ENCODE data around the gene ZKSCAN7. TPM values are rescaled to one million over a fixed set of nuclear protein-coding genes. Genes with fewer than 3 reads are reported as not detected.

ZKSCAN7 gene
- total and polyA plus RNA-seq, 2 of the 13 experiments (the other 11 are each of a cell fraction or from before 2014, with no cell fraction given) = 2.3 to 3.8 TPM

DNA sequence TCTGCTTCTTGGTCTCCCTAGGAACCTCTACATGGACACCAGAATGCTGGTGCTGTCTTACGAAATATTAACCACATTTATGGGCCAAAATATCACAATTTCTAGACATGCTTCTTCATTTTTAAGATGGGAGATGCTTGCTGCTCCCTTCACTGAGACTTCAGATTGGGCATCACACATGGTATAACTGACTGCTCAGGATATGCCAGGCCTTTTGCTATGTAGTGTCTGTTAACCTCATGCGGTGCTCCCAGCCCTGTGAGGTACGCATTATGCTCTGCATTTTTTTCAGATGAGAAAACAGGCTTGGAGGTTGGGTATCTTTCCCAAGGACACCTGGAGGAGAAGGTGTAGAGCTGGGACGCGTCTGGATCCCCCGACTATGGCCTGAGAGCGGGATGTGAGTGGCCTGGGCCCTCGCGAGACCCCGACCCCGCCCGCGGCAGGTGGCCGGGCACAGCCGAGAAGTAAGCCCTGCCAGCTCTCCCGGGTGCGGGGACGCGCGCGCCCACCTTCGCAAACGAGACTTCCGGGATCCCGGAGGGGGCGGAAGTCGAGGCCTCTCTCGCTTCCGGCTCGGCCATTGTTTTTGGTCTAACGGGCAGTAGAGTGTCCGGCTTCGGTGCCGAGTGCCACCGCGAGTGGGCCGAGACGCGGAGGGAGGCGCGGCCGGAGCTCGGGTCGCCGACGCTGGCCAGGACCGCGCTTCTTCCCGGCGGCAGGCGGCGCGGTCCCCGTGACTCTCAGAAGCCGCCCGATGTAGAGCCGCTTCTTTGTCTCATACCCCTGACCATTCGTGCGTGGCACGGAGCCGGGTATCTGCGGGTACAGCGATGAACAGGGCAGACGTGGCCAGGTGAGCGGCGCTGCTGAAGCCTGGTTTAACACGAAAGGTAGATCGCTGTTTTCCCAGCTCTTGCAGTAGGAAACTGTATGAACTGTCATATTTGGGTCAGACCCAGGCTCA lies at the start of gene ZKSCAN7 (continued):
- TF ChIP-seq RNF2 (conservative IDR thresholded peaks at IDR 0.05; ENCODE audit: low read depth) = no peak
- TF ChIP-seq SP4 (CRISPR knock-in tag; IDR thresholded peaks at IDR 0.05) = no peak
- TF ChIP-seq ZFX (CRISPR knock-in tag; IDR thresholded peaks at IDR 0.05; ENCODE audit: low read depth) = peak; percentile 70
- no peak for TF ChIP-seq SMARCC2 (IDR thresholded peaks at IDR 0.05)
- no peak for TF ChIP-seq ZNF343 (CRISPR knock-in tag; IDR thresholded peaks at IDR 0.05)
- TF ChIP-seq ZNF761 (CRISPR knock-in tag; conservative IDR thresholded peaks at IDR 0.05) = no peak
- TF ChIP-seq NFYB (CRISPR knock-in tag; IDR thresholded peaks at IDR 0.05) = no peak
- TF ChIP-seq NCOA5 (CRISPR knock-in tag; IDR thresholded peaks at IDR 0.05) = no peak
- peak; percentile 62 for TF ChIP-seq GATAD1 (CRISPR knock-in tag; IDR thresholded peaks at IDR 0.05)
- TF ChIP-seq ZNF619 (CRISPR knock-in tag; IDR thresholded peaks at IDR 0.05) = no peak
- TF ChIP-seq ZNF713 (CRISPR knock-in tag; IDR thresholded peaks at IDR 0.05) = no peak
- 0 out of 2 replicates have a peak, but pooled peaks have one; percentile 23 for TF ChIP-seq ZNF30 (CRISPR knock-in tag; IDR thresholded peaks at IDR 0.05)
- no peak for TF ChIP-seq SIN3B (IDR thresholded peaks at IDR 0.05; ENCODE audit: low read length)
- TF ChIP-seq HNRNPUL1 (IDR thresholded peaks at IDR 0.05; ENCODE audit: low read depth, low read length) = no peak
- no peak for TF ChIP-seq ZNF644 (CRISPR knock-in tag; IDR thresholded peaks at IDR 0.05; ENCODE audit: low read depth)
- TF ChIP-seq KDM2A (CRISPR knock-in tag; IDR thresholded peaks at IDR 0.05; ENCODE audit: borderline replicate concordance, low read depth) = peak; percentile 61; the same call in 1 of the 2 replicates
- TF ChIP-seq FOXM1 (CRISPR knock-in tag; IDR thresholded peaks at IDR 0.05) = no peak
- TF ChIP-seq DMAP1 (CRISPR knock-in tag; IDR thresholded peaks at IDR 0.05) = no peak
- TF ChIP-seq, protein P1, sequence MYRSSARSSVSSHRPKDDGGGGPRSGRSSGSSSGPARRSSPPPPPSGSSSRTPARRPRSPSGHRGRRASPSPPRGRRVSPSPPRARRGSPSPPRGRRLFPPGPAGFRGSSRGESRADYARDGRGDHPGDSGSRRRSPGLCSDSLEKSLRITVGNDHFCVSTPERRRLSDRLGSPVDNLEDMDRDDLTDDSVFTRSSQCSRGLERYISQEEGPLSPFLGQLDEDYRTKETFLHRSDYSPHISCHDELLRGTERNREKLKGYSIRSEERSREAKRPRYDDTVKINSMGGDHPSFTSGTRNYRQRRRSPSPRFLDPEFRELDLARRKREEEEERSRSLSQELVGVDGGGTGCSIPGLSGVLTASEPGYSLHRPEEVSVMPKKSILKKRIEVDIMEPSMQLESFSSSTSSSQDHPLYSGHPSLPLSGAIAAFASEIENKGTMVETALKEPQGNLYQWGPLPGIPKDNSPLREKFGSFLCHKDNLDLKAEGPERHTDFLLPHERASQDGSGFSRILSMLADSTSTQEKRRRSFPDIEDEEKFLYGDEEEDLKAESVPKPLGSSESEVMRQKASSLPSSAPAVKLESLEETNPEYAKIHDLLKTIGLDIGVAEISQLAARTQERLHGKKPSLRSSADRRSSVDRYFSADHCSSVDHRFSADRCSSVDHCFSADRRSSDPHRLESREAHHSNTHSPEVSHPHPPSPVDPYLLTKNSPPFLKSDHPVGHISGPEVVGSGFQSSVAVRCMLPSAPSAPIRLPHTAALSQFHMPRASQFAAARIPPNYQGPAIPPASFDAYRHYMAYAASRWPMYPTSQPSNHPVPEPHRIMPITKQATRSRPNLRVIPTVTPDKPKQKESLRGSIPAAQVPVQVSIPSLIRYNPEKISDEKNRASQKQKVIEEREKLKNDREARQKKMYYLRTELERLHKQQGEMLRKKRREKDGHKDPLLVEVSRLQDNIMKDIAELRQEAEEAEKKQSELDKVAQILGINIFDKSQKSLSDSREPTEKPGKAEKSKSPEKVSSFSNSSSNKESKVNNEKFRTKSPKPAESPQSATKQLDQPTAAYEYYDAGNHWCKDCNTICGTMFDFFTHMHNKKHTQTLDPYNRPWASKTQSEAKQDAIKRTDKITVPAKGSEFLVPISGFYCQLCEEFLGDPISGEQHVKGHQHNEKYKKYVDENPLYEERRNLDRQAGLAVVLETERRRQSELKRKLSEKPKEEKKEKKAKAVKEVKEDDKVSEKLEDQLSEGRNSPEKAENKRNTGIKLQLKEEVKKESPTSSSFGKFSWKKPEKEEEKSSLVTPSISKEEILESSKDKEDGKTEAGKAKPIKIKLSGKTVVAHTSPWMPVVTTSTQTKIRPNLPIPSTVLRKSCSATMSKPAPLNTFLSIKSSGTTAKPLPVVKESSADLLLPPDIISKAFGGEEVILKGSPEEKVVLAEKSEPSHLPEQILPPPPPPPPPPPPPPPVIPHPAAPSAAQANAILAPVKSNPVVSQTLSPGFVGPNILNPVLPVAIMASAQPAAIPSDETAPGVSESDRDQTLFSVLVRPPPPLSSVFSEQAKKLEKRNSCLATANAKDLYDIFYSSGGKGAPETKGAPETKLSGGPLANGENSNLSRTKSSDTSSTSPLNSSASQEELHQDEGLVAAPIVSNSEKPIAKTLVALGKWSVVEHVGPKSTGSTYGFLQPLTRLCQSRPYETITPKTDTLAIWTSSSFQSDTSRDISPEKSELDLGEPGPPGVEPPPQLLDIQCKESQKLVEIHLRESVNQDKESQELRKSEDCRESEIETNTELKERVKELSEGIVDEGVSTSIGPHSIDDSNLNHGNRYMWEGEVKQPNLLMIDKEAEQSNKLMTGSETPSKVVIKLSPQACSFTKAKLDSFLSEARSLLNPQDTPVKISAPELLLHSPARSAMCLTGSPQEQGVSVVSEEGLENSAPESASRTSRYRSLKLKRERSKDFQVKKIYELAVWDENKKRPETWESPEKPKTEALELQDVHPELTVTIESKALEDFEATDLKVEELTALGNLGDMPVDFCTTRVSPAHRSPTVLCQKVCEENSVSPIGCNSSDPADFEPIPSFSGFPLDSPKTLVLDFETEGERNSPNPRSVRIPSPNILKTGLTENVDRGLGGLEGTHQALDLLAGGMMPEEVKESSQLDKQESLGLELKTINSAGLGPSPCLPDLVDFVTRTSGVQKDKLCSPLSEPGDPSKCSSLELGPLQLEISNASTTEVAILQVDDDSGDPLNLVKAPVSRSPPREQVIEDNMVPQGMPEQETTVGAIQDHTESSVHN (CRISPR knock-in tag; IDR thresholded peaks at IDR 0.05) = no peak
- no peak for TF ChIP-seq KDM3A (CRISPR knock-in tag; IDR thresholded peaks at IDR 0.05; ENCODE audit: low read depth)
- TF ChIP-seq, protein P2, sequence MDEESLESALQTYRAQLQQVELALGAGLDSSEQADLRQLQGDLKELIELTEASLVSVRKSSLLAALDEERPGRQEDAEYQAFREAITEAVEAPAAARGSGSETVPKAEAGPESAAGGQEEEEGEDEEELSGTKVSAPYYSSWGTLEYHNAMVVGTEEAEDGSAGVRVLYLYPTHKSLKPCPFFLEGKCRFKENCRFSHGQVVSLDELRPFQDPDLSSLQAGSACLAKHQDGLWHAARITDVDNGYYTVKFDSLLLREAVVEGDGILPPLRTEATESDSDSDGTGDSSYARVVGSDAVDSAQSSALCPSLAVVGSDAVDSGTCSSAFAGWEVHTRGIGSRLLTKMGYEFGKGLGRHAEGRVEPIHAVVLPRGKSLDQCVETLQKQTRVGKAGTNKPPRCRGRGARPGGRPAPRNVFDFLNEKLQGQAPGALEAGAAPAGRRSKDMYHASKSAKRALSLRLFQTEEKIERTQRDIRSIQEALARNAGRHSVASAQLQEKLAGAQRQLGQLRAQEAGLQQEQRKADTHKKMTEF (CRISPR knock-in tag; IDR thresholded peaks at IDR 0.05) = peak; percentile 51; the same call in 1 of the 2 replicates
- no peak for TF ChIP-seq ZNF224 (CRISPR knock-in tag; IDR thresholded peaks at IDR 0.05)
- no peak for TF ChIP-seq ZNF3 (CRISPR knock-in tag; IDR thresholded peaks at IDR 0.05)
- TF ChIP-seq ZNF44 (CRISPR knock-in tag; IDR thresholded peaks at IDR 0.05) = no peak
